GM21786 (cell line): ENCODE measurements around the gene ELAVL2.

Experiments
- ATAC-seq: cut with Tn5 transposase; IDR thresholded peaks from one replicate; pipeline ENCODE4 v1.9.1; 2021; ENCODE audit not compliant: unreplicated experiment

The ELAVL2 gene

GRCh38 chr9:23826120-23826629 is at the start of gene ELAVL2:
Gene ELAVL2 (minus strand): TSS chr9:23826240. CDS start chr9:23762234, 64,006 bp downstream.
- ATAC-seq: peak; percentile 90

GRCh38 chr9:23858234-23858633 is 32.2 kb upstream of the ELAVL2 start:
- no peak for ATAC-seq

- no peak for ATAC-seq
Observed at GRCh38 chr9:23855873-23856604, 30.0 kb upstream of the ELAVL2 start.

- ATAC-seq: no peak
Observed at GRCh38 chr9:23850690-23851629, 24.9 kb upstream of the ELAVL2 start.

GRCh38 chr9:23850242-23850689 is 24.2 kb upstream of the ELAVL2 start:
- ATAC-seq: no peak

GRCh38 chr9:23849379-23850035 is 23.5 kb upstream of the ELAVL2 start:
- no peak for ATAC-seq

GRCh38 chr9:23842565-23843129 is 16.6 kb upstream of the ELAVL2 start:
- ATAC-seq: no peak

GRCh38 chr9:23841304-23841703 is 15.3 kb upstream of the ELAVL2 start:
- ATAC-seq: no peak

- ATAC-seq: no peak
Observed at GRCh38 chr9:23837038-23837437, 11.0 kb upstream of the ELAVL2 start.

GRCh38 chr9:23830929-23831730 is 5.1 kb upstream of the ELAVL2 start:
- no peak for ATAC-seq

- no peak for ATAC-seq
Observed at GRCh38 chr9:23830476-23830805, 4.4 kb upstream of the ELAVL2 start.

- ATAC-seq: no peak
Observed at GRCh38 chr9:23829580-23830475, 3.8 kb upstream of the ELAVL2 start.

- ATAC-seq: no peak
Observed at GRCh38 chr9:23825700-23826099, 340 bp downstream of the ELAVL2 start.

- no peak for ATAC-seq
Observed at GRCh38 chr9:23824830-23825591, 1.0 kb downstream of the ELAVL2 start.

- ATAC-seq: no peak
Observed at GRCh38 chr9:23823986-23824829, 1.8 kb downstream of the ELAVL2 start.

- ATAC-seq: no peak
Observed at GRCh38 chr9:23823269-23823668, 2.8 kb downstream of the ELAVL2 start.
